Measurements from ENCODE around the gene KCNG2. TPM values are rescaled to one million over a fixed set of nuclear protein-coding genes. Genes with fewer than 3 reads are reported as not detected.

KCNG2 gene
- total RNA-seq = not detected in 2 replicates

GRCh38 chr18:79797518-79798345 lies at the start of gene KCNG2:
Gene KCNG2 (plus strand): TSS chr18:79797938. CDS start chr18:79863668, 65,730 bp downstream.

Other genes with a start within 250 kb of the KCNG2 start
- 17.7 and 22.6 TPM in 2 replicates for gene CTDP1, start 118.1 kb upstream of the KCNG2 start, total RNA-seq
- 39.7 and 51.9 TPM in 2 replicates for gene SLC66A2, start 153.7 kb downstream of the KCNG2 start, total RNA-seq
- gene HSBP1L1, start 166.7 kb downstream of the KCNG2 start, total RNA-seq = 20.8 and 27.8 TPM in 2 replicates
- 16.1 and 41.6 TPM in 2 replicates for gene TXNL4A, start 190.6 kb downstream of the KCNG2 start, total RNA-seq
- 25.5 and 30.9 TPM in 2 replicates for gene RBFA, start 236.5 kb downstream of the KCNG2 start, total RNA-seq